Esophagus squamous epithelium (tissue), 5 donors: ENCODE measurements around the gene AP4E1. TPM values are rescaled to one million over a fixed set of nuclear protein-coding genes. Genes with fewer than 3 reads are reported as not detected.

Experiments
- DNase-seq: peaks from one replicate; lab custom pipeline; 2025; lab: John Stamatoyannopoulos, UW
- H3K27ac ChIP-seq, 4 donors: fragments of 200-600 bp; sonication (generic); one replicate each; pipeline ENCODE4 v1.5.1; 2016 to 2019; ENCODE audit warnings: mild to moderate bottlenecking in 1 of 4
- H3K27me3 ChIP-seq, 4 donors: fragments of 200-600 bp; sonication (generic); 1 replicate in 3 of 4; 2 replicates in 1 of 4; pipeline versions ENCODE4 v1.5.1 to v1.6.0; 2017 to 2021; ENCODE audit warnings: antibody characterized with exemption in 1 of 4
- H3K36me3 ChIP-seq, 3 donors: fragments of 200-600 bp; sonication (generic); one replicate each; pipeline ENCODE4 v1.5.1; 2016 to 2019
- H3K4me1 ChIP-seq, 3 donors: fragments of 200-600 bp; sonication (generic); one replicate each; pipeline ENCODE4 v1.5.1; 2017 to 2019
- H3K4me3 ChIP-seq, 4 donors: fragments of 200-600 bp; sonication (generic); 1 replicate in 3 of 4; 2 replicates in 1 of 4; pipeline ENCODE4 v1.5.1; 2016 to 2019; ENCODE audit warnings: mild to moderate bottlenecking in 2 of 4, moderate library complexity in 1 of 4
- H3K9me3 ChIP-seq, 3 donors: fragments of 200-600 bp; sonication (generic); one replicate each; pipeline ENCODE4 v1.5.1; 2016 to 2019
- CTCF ChIP-seq, 6 experiments: fragments of 450-650 bp in 4 of 6; fragments of 200-600 bp in 2 of 6; sonication (generic) in 2 of 6; IDR thresholded peaks; one replicate each; pipeline ENCODE4 v1.5.1; 2016 to 2019; ENCODE audit warnings: antibody characterized with exemption in 6 of 6, mild to moderate bottlenecking in 4 of 6, moderate library complexity in 4 of 6
- POLR2A ChIP-seq, 4 donors: fragments of 450-650 bp; IDR thresholded peaks; one replicate each; pipeline ENCODE4 v1.6.1; 2017; ENCODE audit warnings: antibody characterized with exemption in 4 of 4, mild to moderate bottlenecking in 4 of 4, moderate library complexity in 3 of 4
- WGBS, 2 donors: methylation state at CpG; one replicate each; pipeline ENCODE4 v1.1.5; 2018; 5-methylcytosine and 5-hydroxymethylcytosine counted together
- intact Hi-C: fragments of 100-400 bp; cut with DNase I; formaldehyde crosslinking; loops from one replicate; pipeline ENCODE4 v1.15.0; 2022
- total RNA-seq, 4 donors: library from RNA; depleted of rRNA; stranded (reverse); fragments of >200 nt; gene quantifications; one replicate each; pipeline ENCODE4 v1.1.0, GENCODE V29; 2016
- donor health status: DM: yes; HTN: yes; CAD: no.

AP4E1 gene
- total RNA-seq, 4 donors from 2014 or later, result 5.7 to 11.1 (median 10.1) TPM

GRCh38 chr15:50997371-50998051 is 89.0 kb downstream of the AP4E1 start:
- 86 to 91% methylated on average over 4 of the region's 4 CpGs for WGBS, 2 donors
- TF ChIP-seq CTCF (IDR thresholded peaks at IDR 0.05) (no peak), POLR2A (IDR thresholded peaks at IDR 0.05) (no peak)
- Histone ChIP-seq H3K36me3 (peaks cover 0 to 53% (median 0%) of the 10 kb centered on the region in 3 donors), H3K9me3 (no peaks in the 10 kb centered on the region), H3K27me3 (no peaks in the 10 kb centered on the region), H3K4me3 (no peak overlapping the region), H3K27ac (peak overlapping the region in 3 of 4 donors; percentile 1 to 59 (median 45)), H3K4me1 (peaks cover 0 to 3% (median 0%) of the 10 kb centered on the region in 3 donors)
- intact Hi-C loops, result no loop called here
- no peak for DNase-seq

GRCh38 chr15:51004103-51004551 is 95.6 kb downstream of the AP4E1 start:
- intact Hi-C loops, result no loop called here
- H3K27me3 ChIP-seq, result no peaks in the 10 kb centered on the region
- WGBS, 2 donors, result 40 to 46% methylated on average over 2 to 3 of the region's 3 CpGs
- H3K9me3 ChIP-seq, result no peaks in the 10 kb centered on the region
- H3K4me1 ChIP-seq, result no peaks in the 10 kb centered on the region
- TF ChIP-seq CTCF (IDR thresholded peaks at IDR 0.05), result no peak
- no peak for TF ChIP-seq POLR2A (IDR thresholded peaks at IDR 0.05)
- H3K27ac ChIP-seq, result peak overlapping the region in 1 of 4 donors; percentile 1
- no peak for DNase-seq
- peaks cover 0 to 49% (median 0%) of the 10 kb centered on the region in 3 donors for H3K36me3 ChIP-seq
- no peak overlapping the region for H3K4me3 ChIP-seq

- no peak overlapping the region for H3K27ac ChIP-seq
- intact Hi-C loops, result no loop called here
- H3K36me3 ChIP-seq, result peaks cover 0 to 35% (median 0%) of the 10 kb centered on the region in 3 donors
- no peaks in the 10 kb centered on the region for H3K27me3 ChIP-seq
- no peak for DNase-seq
- no peak for TF ChIP-seq CTCF (IDR thresholded peaks at IDR 0.05)
- no peak for TF ChIP-seq POLR2A (IDR thresholded peaks at IDR 0.05)
- H3K4me3 ChIP-seq, result no peak overlapping the region
- WGBS, 2 donors, result 35 to 56% methylated on average over 1 of the region's 1 CpG
- no peaks in the 10 kb centered on the region for H3K9me3 ChIP-seq
- no peaks in the 10 kb centered on the region for H3K4me1 ChIP-seq
Observed at GRCh38 chr15:51006336-51006985, 98.0 kb downstream of the AP4E1 start.

GRCh38 chr15:51007131-51007666 is 98.7 kb downstream of the AP4E1 start:
- no peaks in the 10 kb centered on the region for H3K9me3 ChIP-seq
- H3K4me1 ChIP-seq, result no peaks in the 10 kb centered on the region
- peaks cover 0 to 28% (median 0%) of the 10 kb centered on the region in 3 donors for H3K36me3 ChIP-seq
- H3K27ac ChIP-seq, result no peak overlapping the region
- intact Hi-C loops, result no loop called here
- H3K27me3 ChIP-seq, result no peaks in the 10 kb centered on the region
- no peak for DNase-seq
- TF ChIP-seq POLR2A (IDR thresholded peaks at IDR 0.05) (no peak), CTCF (IDR thresholded peaks at IDR 0.05) (no peak)
- no peak overlapping the region for H3K4me3 ChIP-seq
- WGBS, 2 donors, result 51 to 58% methylated on average over 4 of the region's 4 CpGs

- H3K4me1 ChIP-seq, result no peaks in the 10 kb centered on the region
- WGBS, 2 donors, result 71 to 80% methylated on average over 1 of the region's 1 CpG
- peaks cover 0 to 9% (median 0%) of the 10 kb centered on the region in 3 donors for H3K36me3 ChIP-seq
- DNase-seq, result no peak
- H3K4me3 ChIP-seq, result no peak overlapping the region
- H3K9me3 ChIP-seq, result no peaks in the 10 kb centered on the region
- H3K27me3 ChIP-seq, result no peaks in the 10 kb centered on the region
- intact Hi-C loops, result no loop called here
- no peak for TF ChIP-seq CTCF (IDR thresholded peaks at IDR 0.05)
- no peak for TF ChIP-seq POLR2A (IDR thresholded peaks at IDR 0.05)
- no peak overlapping the region for H3K27ac ChIP-seq
Observed at GRCh38 chr15:51011212-51011611, 102.7 kb downstream of the AP4E1 start.
